Mucosa of descending colon (tissue), 3 donors: ENCODE results near the gene SLC44A4. TPM values are rescaled to one million over a fixed set of nuclear protein-coding genes. Genes with fewer than 3 reads are reported as not detected.
A peak's percentile ranks its signal among the peaks of the same experiment; 100 is the strongest.
"Not testable (repeated sequence)": the region's sequence is repeated elsewhere in the genome, so short reads cannot be mapped to it uniquely, and the experiment has no call there.

Experiments used
- ATAC-seq: fragments of 200-7000 bp; cut with Tn5 transposase; one replicate; pipeline ENCODE4 v1.9.1; 2020; ENCODE audit warnings: mild to moderate bottlenecking, moderate library complexity
- DNase-seq, 3 donors: peaks; one replicate each; pipeline ENCODE4 v3.0.0-alpha.2; 2020
- H3K36me3 ChIP-seq: fragments of 200-600 bp; one replicate; pipeline ENCODE4 v1.8.0; 2021; ENCODE audit warnings: low read depth, mild to moderate bottlenecking
- H3K4me1 ChIP-seq: fragments of 200-600 bp; one replicate; pipeline ENCODE4 v1.8.0; 2021; ENCODE audit warnings: low read depth, mild to moderate bottlenecking
- H3K4me3 ChIP-seq: fragments of 200-600 bp; one replicate; pipeline ENCODE4 v1.8.0; 2021; ENCODE audit warnings: mild to moderate bottlenecking
- H3K9me3 ChIP-seq: fragments of 200-600 bp; one replicate; pipeline ENCODE4 v1.8.0; 2021; ENCODE audit warnings: mild to moderate bottlenecking
- intact Hi-C, 2 donors: fragments of 100-400 bp; cut with DNase I in 1 of 2; cut with micrococcal nuclease in 1 of 2; formaldehyde crosslinking; loops; one replicate each; pipeline versions ENCODE4 v1.11.0 to v1.11.1; 2022; cut with DNase I, micrococcal nuclease
- total RNA-seq, 3 donors: library from RNA; stranded (reverse); fragmentation: NEBNext Ultra II Directional in 2 of 3; extraction: Animal tissue kit (Norgen Biotek cat#: 25700) in 2 of 3; gene quantifications; one replicate each; pipeline versions ENCODE4 v1.2.1 to v1.2.4, GENCODE V29; 2021 to 2023
- TF ChIP-seq, protein P1 (sequence below): fragments of 200-600 bp; IDR thresholded peaks from one replicate; pipeline ENCODE4 v1.8.0; 2022; ENCODE audit warnings: antibody characterized with exemption, mild to moderate bottlenecking
- donor health status: DM: no; HTN: no; CAD: no; lungs with moderate emphysema.
- donor health status: DM: no; HTN: no; CAD: no.
- donor health status: DM: no; HTN: yes; CAD: no.

SLC44A4 gene
- total RNA-seq, 3 donors from 2014 or later = 332 to 795 (median 740) TPM

DNA sequence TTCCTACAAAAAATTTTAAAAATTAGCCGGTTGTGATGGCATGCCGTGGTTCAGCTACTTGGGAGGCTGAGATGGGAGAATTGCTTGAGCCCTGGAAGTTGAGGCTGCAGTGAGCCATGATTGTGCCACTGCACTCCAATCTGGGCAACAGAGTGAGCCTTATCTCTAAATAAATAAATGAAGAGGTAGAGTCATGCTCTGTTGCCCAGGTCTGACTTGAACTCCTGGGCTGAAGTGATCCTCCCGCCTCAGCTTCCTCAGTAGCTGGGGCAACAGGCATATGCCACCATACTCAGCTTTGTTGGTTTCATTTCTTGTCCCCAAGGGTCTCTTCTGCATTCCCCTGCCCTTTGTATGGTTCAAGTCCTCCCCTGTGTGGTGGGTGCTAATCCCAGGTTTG, 34.3 kb downstream of the SLC44A4 start:
- ATAC-seq = no peak
- TF ChIP-seq, protein P1, sequence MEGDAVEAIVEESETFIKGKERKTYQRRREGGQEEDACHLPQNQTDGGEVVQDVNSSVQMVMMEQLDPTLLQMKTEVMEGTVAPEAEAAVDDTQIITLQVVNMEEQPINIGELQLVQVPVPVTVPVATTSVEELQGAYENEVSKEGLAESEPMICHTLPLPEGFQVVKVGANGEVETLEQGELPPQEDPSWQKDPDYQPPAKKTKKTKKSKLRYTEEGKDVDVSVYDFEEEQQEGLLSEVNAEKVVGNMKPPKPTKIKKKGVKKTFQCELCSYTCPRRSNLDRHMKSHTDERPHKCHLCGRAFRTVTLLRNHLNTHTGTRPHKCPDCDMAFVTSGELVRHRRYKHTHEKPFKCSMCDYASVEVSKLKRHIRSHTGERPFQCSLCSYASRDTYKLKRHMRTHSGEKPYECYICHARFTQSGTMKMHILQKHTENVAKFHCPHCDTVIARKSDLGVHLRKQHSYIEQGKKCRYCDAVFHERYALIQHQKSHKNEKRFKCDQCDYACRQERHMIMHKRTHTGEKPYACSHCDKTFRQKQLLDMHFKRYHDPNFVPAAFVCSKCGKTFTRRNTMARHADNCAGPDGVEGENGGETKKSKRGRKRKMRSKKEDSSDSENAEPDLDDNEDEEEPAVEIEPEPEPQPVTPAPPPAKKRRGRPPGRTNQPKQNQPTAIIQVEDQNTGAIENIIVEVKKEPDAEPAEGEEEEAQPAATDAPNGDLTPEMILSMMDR = no peak
- no peaks in the 10 kb centered on the region for H3K4me1 ChIP-seq

DNA sequence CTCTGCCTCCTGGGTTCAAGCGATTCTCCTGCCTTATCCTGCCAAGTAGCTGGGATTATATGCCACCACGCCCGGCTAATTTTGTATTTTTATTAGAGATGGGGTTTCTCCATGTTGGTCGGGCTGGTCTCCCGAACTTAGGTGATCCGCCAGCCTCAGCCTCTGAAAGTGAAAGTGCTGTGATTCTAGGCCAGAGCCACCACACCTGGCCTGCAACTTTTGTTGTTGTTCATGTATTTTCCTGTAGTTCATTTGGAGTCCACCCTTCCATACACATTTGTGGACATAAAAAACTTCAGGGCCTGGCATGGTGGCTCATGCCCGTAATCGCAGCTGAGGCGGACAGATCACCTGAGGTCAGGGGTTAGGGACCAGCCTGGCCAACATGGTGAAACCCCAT, 36.7 kb downstream of the SLC44A4 start:
- intact Hi-C loops = no loop called here
- no peak overlapping the region for H3K4me3 ChIP-seq

More for the DNA sequence above, 34.3 kb downstream of the SLC44A4 start:
- intact Hi-C loops = no loop called here
- Histone ChIP-seq H3K36me3 (no peaks in the 10 kb centered on the region), H3K9me3 (no peaks in the 10 kb centered on the region), H3K4me3 (no peak overlapping the region)
- no peak for DNase-seq

DNA sequence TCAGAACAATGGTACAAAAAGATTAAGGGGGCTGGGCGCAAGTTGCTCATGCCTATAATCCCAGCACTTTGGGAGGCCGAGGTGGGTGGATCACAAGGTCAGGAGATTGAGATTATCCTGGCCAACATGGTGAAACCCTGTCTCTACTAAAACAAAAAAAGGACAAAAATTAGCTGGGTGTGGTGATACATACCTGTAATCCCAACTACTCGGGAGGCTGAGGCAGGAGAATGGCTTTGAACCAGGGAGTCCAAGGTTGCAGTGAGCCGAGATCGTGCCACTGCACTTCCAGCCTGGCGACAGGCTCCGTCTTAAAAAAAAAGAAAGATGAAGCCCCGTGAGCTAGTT, 39.0 kb downstream of the SLC44A4 start:
- intact Hi-C loops = not testable (repeated sequence)

More for the DNA sequence above, 36.7 kb downstream of the SLC44A4 start:
- Histone ChIP-seq H3K9me3 (no peaks in the 10 kb centered on the region), H3K4me1 (peaks cover 10% of the 10 kb centered on the region), H3K36me3 (no peaks in the 10 kb centered on the region)
- TF ChIP-seq, protein P1 = no peak
- peak; percentile 28 for ATAC-seq
- DNase-seq = no peak

DNA sequence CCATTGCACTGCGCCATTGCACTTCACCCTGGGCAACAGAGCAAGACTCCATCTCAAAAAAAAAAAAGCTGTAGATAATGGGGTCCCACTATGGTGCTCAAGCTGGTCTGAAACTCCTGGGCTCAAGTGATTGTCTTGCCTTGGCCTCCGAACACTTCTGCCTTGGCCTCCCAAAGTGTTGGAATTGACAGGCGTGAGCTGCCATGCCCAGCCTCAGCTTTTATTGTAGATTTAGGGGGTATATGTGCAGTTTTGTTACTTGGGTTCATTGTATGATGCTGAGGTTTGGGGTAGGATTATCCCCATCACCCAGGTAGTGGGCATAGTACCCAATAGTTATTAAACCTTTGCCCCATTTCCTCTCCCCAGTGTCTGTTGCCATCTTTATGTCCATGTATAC, 39.8 kb downstream of the SLC44A4 start:
- no peak for ATAC-seq
- peaks cover 24% of the 10 kb centered on the region for H3K4me1 ChIP-seq
- no peak for DNase-seq
- no peaks in the 10 kb centered on the region for H3K36me3 ChIP-seq
- no peak overlapping the region for H3K4me3 ChIP-seq
- no peaks in the 10 kb centered on the region for H3K9me3 ChIP-seq
- intact Hi-C loops = no loop called here
- TF ChIP-seq, protein P1 = no peak

More for the DNA sequence above, 39.0 kb downstream of the SLC44A4 start:
- not testable (repeated sequence) for H3K4me3 ChIP-seq, H3K9me3 ChIP-seq, H3K36me3 ChIP-seq, DNase-seq, ATAC-seq
- peaks cover 24% of the 10 kb centered on the region for H3K4me1 ChIP-seq

DNA sequence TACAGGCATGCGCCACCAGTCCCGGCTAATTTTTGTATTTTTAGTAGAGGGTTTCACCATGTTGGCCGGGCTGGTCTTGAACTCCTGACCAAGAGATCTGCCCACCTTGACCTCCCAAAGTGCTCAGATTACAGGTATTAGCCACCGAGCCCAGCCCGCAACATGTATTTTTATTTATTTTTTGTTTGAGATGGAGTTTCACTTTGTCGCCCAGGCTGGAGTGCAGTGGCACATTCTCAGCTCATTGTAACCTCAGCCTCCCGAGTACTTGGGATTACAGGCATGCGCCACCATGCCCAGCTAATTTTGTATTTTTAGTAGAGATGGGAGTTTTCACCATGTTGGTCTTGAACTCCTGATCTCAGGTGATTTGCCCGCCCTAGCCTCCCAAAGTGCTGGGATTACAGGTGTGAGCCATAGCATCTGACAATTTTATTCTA, 40.7 kb downstream of the SLC44A4 start:
- intact Hi-C loops, DNase-seq, H3K9me3 ChIP-seq, H3K4me3 ChIP-seq, ATAC-seq, H3K36me3 ChIP-seq: not testable (repeated sequence)
- H3K4me1 ChIP-seq = peaks cover 30% of the 10 kb centered on the region

DNA sequence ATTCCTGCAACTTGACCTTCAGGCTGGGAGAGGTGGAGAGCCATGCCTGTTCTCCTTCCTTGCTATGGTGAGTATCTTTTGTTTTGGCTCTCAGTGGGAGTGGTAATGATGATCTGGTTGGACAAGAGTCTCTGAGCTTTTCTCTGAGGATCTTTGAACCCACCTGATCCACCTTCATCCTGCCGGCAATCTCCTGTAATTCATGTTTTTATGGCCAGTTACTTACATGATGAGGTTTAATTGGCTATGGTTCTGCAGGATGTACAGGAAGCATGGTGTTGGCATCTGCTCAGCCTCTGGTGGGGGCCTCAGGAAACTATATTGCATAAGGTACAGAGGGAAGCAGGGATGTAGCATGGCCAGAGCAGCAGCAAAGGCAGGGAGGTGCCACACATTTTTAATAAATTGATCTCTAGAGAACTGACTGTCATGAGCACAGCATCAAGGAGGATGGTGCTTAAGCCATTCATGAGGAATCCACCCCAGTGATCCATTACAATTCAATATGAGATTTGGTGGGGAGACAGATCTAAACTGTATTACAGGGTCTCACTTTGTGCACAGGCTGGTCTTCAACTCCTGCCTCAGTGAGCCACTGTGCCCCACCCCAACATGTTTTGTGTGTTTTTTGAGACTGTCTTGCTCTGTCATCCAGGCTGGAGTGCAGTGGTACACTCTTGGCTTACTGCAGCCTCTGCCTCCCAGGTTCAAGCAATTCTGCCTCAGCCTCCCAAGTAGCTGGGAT, 41.3 kb downstream of the SLC44A4 start:
- no peaks in the 10 kb centered on the region for H3K9me3 ChIP-seq
- intact Hi-C loops = no loop called here
- ATAC-seq (peak; percentile 56), DNase-seq (peak in 1 of 3 donors; percentile 72)
- no peak overlapping the region for H3K4me3 ChIP-seq
- H3K4me1 ChIP-seq = peaks cover 36% of the 10 kb centered on the region
- H3K36me3 ChIP-seq = no peaks in the 10 kb centered on the region
- TF ChIP-seq, protein P1 = no peak
